Gastroesophageal sphincter (tissue), 3 donors: Measurements from ENCODE around the gene MPZL1.

Experiments
- POLR2AphosphoS5 ChIP-seq: sonication (generic); formaldehyde crosslinking; IDR thresholded peaks from one replicate; pipeline ENCODE4 v1.6.1; 2017; ENCODE audit warnings: antibody characterized with exemption
- TF ChIP-seq, protein P1 (sequence below), 4 experiments: fragments of 200-600 bp in 2 of 4; fragments of 450-650 bp in 2 of 4; sonication (generic) in 1 of 4; IDR thresholded peaks; one replicate each; pipeline ENCODE4 v1.5.1; 2017 to 2019; ENCODE audit warnings: antibody characterized with exemption in 4 of 4, mild to moderate bottlenecking in 2 of 4, moderate library complexity in 2 of 4

DNA sequence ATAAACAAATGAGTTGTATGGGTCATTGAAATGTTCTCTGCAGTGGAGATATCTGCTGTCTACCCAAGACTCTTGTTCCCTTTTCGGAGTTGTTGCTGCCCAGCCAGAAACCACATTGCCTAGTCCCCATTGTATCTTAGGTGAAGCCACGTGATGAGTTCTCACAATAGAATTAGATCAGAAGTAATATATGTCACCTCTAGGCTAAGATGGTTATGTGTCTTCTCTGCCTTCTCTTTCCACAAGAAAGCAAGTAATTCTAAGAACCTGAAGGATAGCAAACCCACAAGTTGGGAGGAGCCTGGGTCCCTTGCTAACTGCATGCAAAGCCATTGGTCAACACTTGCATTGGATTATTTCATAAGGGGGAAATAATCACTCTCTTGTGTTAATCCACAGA is 115.5 kb downstream of the MPZL1 start:
- TF ChIP-seq, protein P1, sequence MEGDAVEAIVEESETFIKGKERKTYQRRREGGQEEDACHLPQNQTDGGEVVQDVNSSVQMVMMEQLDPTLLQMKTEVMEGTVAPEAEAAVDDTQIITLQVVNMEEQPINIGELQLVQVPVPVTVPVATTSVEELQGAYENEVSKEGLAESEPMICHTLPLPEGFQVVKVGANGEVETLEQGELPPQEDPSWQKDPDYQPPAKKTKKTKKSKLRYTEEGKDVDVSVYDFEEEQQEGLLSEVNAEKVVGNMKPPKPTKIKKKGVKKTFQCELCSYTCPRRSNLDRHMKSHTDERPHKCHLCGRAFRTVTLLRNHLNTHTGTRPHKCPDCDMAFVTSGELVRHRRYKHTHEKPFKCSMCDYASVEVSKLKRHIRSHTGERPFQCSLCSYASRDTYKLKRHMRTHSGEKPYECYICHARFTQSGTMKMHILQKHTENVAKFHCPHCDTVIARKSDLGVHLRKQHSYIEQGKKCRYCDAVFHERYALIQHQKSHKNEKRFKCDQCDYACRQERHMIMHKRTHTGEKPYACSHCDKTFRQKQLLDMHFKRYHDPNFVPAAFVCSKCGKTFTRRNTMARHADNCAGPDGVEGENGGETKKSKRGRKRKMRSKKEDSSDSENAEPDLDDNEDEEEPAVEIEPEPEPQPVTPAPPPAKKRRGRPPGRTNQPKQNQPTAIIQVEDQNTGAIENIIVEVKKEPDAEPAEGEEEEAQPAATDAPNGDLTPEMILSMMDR (IDR thresholded peaks at IDR 0.05), result no peak
- TF ChIP-seq POLR2AphosphoS5, result no peak
